Fibroblast of lung (primary cell): Measurements from ENCODE around the gene MYO1D. TPM values are rescaled to one million over a fixed set of nuclear protein-coding genes. Genes with fewer than 3 reads are reported as not detected.

ENCODE experiments used
- DNase-seq, 2 donors: peaks; one replicate each; pipeline versions ENCODE4 v3.0.0 to v3.0.0-alpha.2; 2010; ENCODE audit warnings: low read depth in 2 of 2
- H2AFZ ChIP-seq: 2 replicates; pipeline ENCODE4 v1.5.1; 2012; ENCODE audit warnings: low read length, control low read depth, inconsistent platforms
- H3K27ac ChIP-seq: 2 replicates; pipeline ENCODE4 v1.5.1; 2011; ENCODE audit warnings: low read length, control low read depth; ENCODE audit not compliant: insufficient read depth
- H3K27me3 ChIP-seq: 2 replicates; pipeline ENCODE4 v1.5.1; 2011; ENCODE audit warnings: mild to moderate bottlenecking, low read length; ENCODE audit not compliant: control insufficient read depth, insufficient read depth
- H3K36me3 ChIP-seq: 2 replicates; pipeline ENCODE4 v1.5.1; 2011; ENCODE audit warnings: low read length; ENCODE audit not compliant: control insufficient read depth, insufficient read depth
- H3K4me1 ChIP-seq: 2 replicates; pipeline ENCODE4 v1.5.1; 2011; ENCODE audit warnings: low read length; ENCODE audit not compliant: control insufficient read depth, insufficient read depth; ENCODE audit errors: extremely low read depth
- H3K4me2 ChIP-seq: 2 replicates; pipeline ENCODE4 v1.5.1; 2011; ENCODE audit warnings: low read length, control low read depth; ENCODE audit not compliant: insufficient read depth; ENCODE audit errors: extremely low read depth
- H3K4me3 ChIP-seq, 4 experiments: fragments of 200-600 bp in 1 of 4; sonication (generic) in 1 of 4; replicated peaks in 1 of 4; 2 replicates each; pipeline ENCODE4 v1.5.1; 2011 to 2016; ENCODE audit warnings: low read length in 4 of 4, low read depth in 3 of 4, mild to moderate bottlenecking in 3 of 4, control low read depth in 2 of 4, inconsistent platforms in 1 of 4, mixed read lengths in 1 of 4; ENCODE audit not compliant: insufficient read depth in 1 of 4; ENCODE audit errors: control extremely low read depth in 1 of 4
- H3K79me2 ChIP-seq: 2 replicates; pipeline ENCODE4 v1.5.1; 2012; ENCODE audit warnings: mild to moderate bottlenecking, low read length, inconsistent platforms; ENCODE audit not compliant: control insufficient read depth, insufficient read depth
- H3K9ac ChIP-seq: 2 replicates; pipeline ENCODE4 v1.5.1; 2011; ENCODE audit warnings: mild to moderate bottlenecking, low read length, control low read depth; ENCODE audit not compliant: insufficient read depth
- H3K9me3 ChIP-seq: 2 replicates; pipeline ENCODE4 v1.5.1; 2012; ENCODE audit warnings: low read depth, low read length; ENCODE audit not compliant: control insufficient read depth, insufficient read depth
- H4K20me1 ChIP-seq: 2 replicates; pipeline ENCODE4 v1.5.1; 2011; ENCODE audit warnings: low read length; ENCODE audit not compliant: control insufficient read depth, insufficient read depth; ENCODE audit errors: extremely low read depth
- EZH2 ChIP-seq: IDR thresholded peaks from 2 replicates; pipeline ENCODE4 v1.5.1; 2012; ENCODE audit warnings: low read length, control low read depth, mild to moderate bottlenecking; ENCODE audit errors: missing control alignments
- polyA plus RNA-seq, 2 donors: library from polyadenylated mRNA; depleted of rRNA in 1 of 2; stranded (reverse) in 1 of 2; unstranded in 1 of 2; fragments of >200 nt; gene quantifications; 2 replicates each; pipeline ENCODE4 v1.2.1, GENCODE V29; 2011 to 2012; ENCODE audit warnings: missing spikeins in 1 of 2
- total RNA-seq: library from RNA; depleted of rRNA; stranded (reverse); fragments of >200 nt; gene quantifications from 2 replicates; pipeline ENCODE4 v1.2.1, GENCODE V29; 2014
- TF ChIP-seq, protein P1 (sequence below), 2 donors: IDR thresholded peaks in 1 of 2; conservative IDR thresholded peaks in 1 of 2; 1 replicate in 1 of 2; 2 replicates in 1 of 2; pipeline ENCODE4 v1.5.1; 2011 to 2012; ENCODE audit warnings: low read length in 2 of 2, control low read depth in 1 of 2, inconsistent platforms in 1 of 2, low read depth in 1 of 2, mild to moderate bottlenecking in 1 of 2

MYO1D gene
- total and polyA plus RNA-seq, 2 donors (not counting 1 experiment from before 2014, with no cell fraction given), result 35.0 to 46.6 TPM

DNA sequence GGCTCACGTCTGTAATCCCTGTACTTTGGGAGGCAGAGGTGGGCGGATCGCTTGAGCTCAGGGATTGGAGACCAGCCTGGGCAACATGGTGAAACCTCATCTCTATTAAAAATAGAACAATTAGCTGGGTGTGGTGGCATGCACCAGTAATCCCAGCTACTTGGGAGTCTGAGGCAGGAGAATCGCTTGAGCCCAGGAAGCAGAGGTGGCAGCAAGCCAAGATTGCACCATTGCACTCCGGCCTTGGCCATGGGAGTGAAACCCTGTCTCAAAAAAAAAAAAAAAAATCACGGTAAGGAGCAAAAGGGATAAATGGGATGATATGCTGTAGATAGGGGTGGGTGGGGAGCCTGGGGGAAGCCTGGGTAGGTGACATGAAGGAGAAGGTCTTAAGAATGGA is 30.7 kb upstream of the MYO1D start:
- Histone ChIP-seq H3K79me2 (no peaks in the 10 kb centered on the region), H3K27ac (no peak overlapping the region), H3K27me3 (no peaks in the 10 kb centered on the region), H2AFZ (no peak overlapping the region), H3K4me2 (no peak overlapping the region), H3K9ac (no peak overlapping the region), H4K20me1 (no peaks in the 10 kb centered on the region), H3K4me1 (peaks cover 4% of the 10 kb centered on the region), H3K9me3 (no peaks in the 10 kb centered on the region), H3K4me3 (no peak overlapping the region), H3K36me3 (no peaks in the 10 kb centered on the region)
- no peak for TF ChIP-seq EZH2
- TF ChIP-seq, protein P1, sequence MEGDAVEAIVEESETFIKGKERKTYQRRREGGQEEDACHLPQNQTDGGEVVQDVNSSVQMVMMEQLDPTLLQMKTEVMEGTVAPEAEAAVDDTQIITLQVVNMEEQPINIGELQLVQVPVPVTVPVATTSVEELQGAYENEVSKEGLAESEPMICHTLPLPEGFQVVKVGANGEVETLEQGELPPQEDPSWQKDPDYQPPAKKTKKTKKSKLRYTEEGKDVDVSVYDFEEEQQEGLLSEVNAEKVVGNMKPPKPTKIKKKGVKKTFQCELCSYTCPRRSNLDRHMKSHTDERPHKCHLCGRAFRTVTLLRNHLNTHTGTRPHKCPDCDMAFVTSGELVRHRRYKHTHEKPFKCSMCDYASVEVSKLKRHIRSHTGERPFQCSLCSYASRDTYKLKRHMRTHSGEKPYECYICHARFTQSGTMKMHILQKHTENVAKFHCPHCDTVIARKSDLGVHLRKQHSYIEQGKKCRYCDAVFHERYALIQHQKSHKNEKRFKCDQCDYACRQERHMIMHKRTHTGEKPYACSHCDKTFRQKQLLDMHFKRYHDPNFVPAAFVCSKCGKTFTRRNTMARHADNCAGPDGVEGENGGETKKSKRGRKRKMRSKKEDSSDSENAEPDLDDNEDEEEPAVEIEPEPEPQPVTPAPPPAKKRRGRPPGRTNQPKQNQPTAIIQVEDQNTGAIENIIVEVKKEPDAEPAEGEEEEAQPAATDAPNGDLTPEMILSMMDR (conservative IDR thresholded peaks at IDR 0.05 in 1 of 2, IDR thresholded peaks at IDR 0.05 in 1 of 2; ENCODE audit: low read depth in 1 of 2, low read length in 2 of 2), result no peak
- DNase-seq, result no peak

DNA sequence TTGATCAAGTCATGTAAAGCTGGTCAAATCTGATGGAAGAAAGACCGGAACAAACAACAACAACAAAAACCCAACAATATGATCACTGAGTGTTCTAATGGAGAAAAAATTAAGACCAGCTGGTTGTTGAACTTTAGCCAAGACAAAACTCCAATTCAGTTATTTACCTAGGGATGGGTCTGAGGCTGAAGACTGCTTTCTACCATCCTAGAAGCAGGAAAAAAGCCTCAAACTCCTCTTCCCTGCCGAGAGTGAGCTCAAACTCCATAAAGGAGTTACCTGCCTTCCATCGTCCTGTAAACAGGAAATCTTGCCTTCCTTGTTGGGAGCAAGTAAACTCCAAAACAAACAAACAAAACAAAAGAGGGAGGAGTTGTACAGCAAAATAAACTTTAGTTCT is 28.0 kb upstream of the MYO1D start:
- no peaks in the 10 kb centered on the region for H3K9me3 ChIP-seq
- no peak for DNase-seq

DNA sequence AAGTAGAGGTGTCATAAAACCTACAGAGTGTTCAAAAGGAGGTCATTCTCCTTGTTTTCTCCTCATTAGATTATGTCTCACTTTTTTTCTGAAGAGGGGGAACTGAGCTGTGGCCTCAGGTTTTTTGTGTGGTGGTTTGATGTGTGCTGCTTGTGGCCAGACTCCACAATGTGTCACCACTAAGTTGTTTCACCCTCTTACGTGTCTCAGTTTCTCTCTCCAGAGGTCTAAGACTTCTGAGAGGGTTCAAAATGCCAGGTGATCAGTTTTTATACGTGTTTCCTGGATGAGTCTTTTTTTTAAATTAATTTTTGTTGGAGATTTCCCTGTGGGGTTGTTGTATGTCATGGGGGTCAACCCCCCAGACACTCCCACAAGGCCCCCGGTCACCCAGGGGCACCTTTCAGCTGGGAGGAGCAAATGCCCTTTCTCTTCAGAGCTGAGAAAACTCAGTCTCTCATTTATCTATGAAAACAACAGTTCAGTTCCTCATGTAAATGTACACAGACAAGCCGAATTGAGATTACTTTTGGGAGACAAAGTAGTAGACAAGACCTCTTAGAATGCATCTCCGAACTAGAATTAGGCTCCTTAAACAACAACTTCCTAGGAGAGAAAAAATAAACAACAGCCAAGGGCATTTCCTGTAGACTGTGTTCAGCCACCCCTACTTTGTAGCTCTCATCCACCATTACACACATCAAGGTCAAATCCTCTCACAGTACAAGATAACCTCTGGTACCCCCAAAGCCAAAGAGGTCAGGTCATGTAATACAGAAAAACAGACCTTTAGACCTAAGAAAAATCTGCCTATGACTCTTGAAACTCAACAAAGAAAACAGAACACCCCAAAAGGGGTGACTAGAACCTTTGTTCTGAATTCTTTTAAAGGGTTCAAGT is 27.1 kb upstream of the MYO1D start:
- Histone ChIP-seq H3K27ac (no peak overlapping the region), H3K9me3 (no peaks in the 10 kb centered on the region), H3K4me2 (no peak overlapping the region), H3K4me3 (no peak overlapping the region), H3K79me2 (no peaks in the 10 kb centered on the region), H4K20me1 (no peaks in the 10 kb centered on the region), H3K4me1 (no peaks in the 10 kb centered on the region), H3K9ac (no peak overlapping the region), H2AFZ (no peak overlapping the region), H3K27me3 (no peaks in the 10 kb centered on the region), H3K36me3 (no peaks in the 10 kb centered on the region)
- TF ChIP-seq, protein P1 (conservative IDR thresholded peaks at IDR 0.05 in 1 of 2, IDR thresholded peaks at IDR 0.05 in 1 of 2; ENCODE audit: low read depth in 1 of 2, low read length in 2 of 2), result no peak
- no peak for TF ChIP-seq EZH2
- no peak for DNase-seq

More for the DNA sequence above, 28.0 kb upstream of the MYO1D start:
- Histone ChIP-seq H3K9ac (no peak overlapping the region), H2AFZ (no peak overlapping the region), H3K27ac (no peak overlapping the region), H3K36me3 (no peaks in the 10 kb centered on the region), H3K79me2 (no peaks in the 10 kb centered on the region), H4K20me1 (no peaks in the 10 kb centered on the region), H3K4me2 (no peak overlapping the region), H3K4me3 (no peak overlapping the region), H3K4me1 (no peaks in the 10 kb centered on the region), H3K27me3 (no peaks in the 10 kb centered on the region)
- TF ChIP-seq, protein P1 (conservative IDR thresholded peaks at IDR 0.05 in 1 of 2, IDR thresholded peaks at IDR 0.05 in 1 of 2; ENCODE audit: low read depth in 1 of 2, low read length in 2 of 2), result no peak
- no peak for TF ChIP-seq EZH2
